Keratinocyte (primary cell): ENCODE results near the gene SPDYE2.
"Not testable (repeated sequence)": the region's sequence is repeated elsewhere in the genome, so short reads cannot be mapped to it uniquely, and the experiment has no call there.

Experiments used
- CTCF ChIP-seq, 3 experiments: IDR thresholded peaks in 1 of 3; conservative IDR thresholded peaks in 1 of 3; optimal IDR thresholded peaks in 1 of 3; 2 replicates in 2 of 3; 3 replicates in 1 of 3; pipeline versions ENCODE3 to v1.5.1; 2011; ENCODE audit warnings: low read length in 3 of 3, mild to moderate bottlenecking in 3 of 3, moderate library complexity in 2 of 3, control low read depth in 1 of 3, inconsistent platforms in 1 of 3; ENCODE audit not compliant: insufficient read depth in 2 of 3; ENCODE audit errors: extremely low read depth in 1 of 3
- EZH2 ChIP-seq: IDR thresholded peaks from one replicate; pipeline ENCODE4 v1.6.1; 2012; ENCODE audit warnings: inconsistent platforms, mild to moderate bottlenecking, low read length, moderate library complexity

- not testable (repeated sequence) for TF ChIP-seq EZH2; CTCF (optimal IDR thresholded peaks at IDR 0.05 in 1 of 3, IDR thresholded peaks at IDR 0.05 in 1 of 3, conservative IDR thresholded peaks at IDR 0.05 in 1 of 3; ENCODE audit: extremely low read depth in 1 of 3, insufficient read depth in 2 of 3, low read length in 3 of 3)
Measured at GRCh38 chr7:102550808-102551422, at the start of gene SPDYE2.
